HG02623 (cell line): ENCODE data around the gene DCAF6.

Experiments used
- ATAC-seq: cut with Tn5 transposase; IDR thresholded peaks from one replicate; pipeline ENCODE4 v1.9.1; 2021; ENCODE audit warnings: moderate library complexity; ENCODE audit not compliant: unreplicated experiment

The DCAF6 gene

DNA sequence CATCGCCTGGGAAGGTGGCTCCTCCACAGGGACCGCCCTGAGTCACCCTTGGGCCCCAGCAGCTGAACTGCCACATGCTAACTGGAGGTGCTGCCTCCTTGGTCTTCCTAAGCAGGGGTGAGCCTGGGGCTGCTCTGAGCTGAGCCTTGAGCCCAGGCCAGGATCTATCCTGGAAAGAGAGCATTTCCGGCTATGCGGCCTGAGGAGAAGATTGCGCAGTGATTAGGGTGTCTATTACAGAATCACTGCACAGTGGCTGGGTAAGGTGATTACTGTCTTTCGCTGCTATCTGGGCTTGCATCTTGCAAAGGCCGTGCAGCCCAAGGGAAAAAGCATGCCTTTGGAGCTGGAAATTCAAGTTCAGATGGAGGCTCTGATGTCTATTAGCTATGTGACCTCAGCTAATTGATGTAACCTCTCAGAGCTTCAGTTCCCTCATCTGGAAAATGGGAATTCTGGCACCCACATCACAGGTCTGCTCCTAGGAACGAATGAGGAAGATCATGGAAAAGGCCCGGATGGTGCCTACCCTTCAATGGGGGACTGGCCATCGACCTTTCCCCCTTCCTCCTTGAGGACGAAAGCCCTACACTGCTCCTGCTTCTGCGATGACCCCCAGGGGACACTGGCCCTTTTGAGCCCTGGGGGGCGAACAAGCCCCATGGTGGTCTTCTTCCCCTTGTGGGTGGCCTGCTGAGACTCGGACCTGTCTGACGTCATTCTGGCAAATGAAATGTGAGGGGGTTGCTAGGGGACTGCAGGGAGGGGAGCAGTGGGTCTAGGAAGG, 162.2 kb downstream of the DCAF6 start:
- ATAC-seq, result no peak

DNA sequence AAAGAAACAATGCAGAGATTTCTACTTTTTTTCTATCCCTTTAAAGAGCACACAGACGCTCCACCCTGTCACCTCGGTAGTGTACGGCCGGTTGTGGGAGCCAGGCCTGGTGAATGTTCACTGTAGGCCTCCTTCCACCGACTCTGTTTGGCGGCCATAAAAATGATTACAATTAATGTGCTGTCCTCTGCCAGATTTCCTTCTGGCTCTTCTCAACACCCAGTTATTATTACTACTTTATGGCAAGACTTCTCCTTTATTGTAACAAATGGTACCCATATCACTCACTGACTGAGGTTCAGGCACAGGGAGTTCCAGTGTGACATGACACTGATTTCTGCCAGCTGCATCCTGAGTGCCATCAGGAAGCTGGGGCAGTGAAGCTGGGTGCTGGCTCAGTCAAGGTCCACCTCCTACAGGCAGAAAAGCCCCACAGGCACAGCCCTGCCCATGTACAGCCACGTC, 162.9 kb downstream of the DCAF6 start:
- no peak for ATAC-seq

DNA sequence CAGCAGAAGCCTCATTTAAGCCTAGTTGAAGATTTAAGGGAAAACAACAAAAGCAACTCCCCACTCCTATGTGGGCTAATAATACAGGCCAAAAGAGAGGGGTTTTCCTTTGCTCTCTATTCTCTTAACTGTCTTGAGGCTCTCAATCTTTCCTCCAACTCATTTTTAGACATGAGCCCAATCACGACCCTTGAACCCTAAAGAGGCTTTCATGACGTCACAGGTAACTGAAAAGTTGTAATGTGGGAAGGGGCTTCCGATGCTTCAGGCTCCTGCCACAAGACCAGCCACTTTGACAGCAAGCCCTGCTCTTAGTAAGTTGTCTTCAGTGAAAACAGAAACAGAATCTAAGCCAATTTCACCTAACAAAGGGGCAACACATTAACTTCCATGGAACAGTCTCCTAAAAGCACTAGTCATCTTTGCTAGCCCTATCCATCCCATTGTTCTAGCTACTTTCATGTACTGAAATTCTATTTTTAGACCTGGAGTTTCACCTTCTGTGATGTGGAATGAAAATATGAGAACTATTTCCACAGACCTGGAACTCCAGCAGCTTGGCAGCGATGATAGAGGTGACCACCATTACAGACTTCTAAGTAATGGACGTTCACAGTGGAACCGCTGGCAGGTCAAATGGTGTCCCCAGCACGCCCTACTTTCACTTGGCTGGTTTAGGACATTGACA, 164.0 kb downstream of the DCAF6 start:
- ATAC-seq, result no peak

DNA sequence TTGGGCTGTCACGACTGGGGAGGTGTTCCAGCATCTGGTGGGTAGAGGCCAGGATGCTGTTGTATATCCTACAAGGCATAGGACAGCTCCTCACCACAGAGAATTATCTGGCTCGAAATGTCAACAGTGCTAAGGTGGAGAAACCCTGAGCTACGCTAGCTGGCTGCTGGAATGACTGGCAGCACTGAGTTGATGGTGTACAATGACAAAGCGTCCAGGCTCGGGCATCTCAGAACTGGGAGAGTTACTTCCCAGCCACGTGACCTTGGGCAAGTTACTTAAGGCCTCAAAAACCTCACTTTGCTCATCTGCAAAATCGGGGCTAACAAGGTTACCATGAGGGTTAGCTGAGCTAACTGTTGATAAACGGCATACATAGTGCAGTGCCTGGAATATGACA, 164.9 kb downstream of the DCAF6 start:
- no peak for ATAC-seq

DNA sequence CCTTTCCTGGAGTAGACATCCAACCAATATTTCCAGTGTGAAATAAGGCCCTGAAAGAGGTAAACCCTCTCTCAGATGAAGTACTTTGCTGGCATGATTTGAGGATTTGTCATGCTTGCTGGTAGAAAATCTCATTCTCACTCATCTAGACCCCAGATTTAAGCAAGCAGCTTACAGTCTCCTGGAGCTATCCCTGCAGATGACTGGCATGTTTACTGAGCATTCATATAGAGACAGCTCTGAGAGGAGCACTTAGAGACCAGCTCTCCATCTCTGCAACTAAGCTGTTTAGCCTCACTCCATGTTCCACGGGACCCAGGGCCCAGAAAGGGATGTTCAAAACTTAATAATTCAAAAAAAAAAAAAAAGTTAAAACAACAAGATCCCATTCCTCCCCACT, 166.0 kb downstream of the DCAF6 start:
- ATAC-seq, result no peak

DNA sequence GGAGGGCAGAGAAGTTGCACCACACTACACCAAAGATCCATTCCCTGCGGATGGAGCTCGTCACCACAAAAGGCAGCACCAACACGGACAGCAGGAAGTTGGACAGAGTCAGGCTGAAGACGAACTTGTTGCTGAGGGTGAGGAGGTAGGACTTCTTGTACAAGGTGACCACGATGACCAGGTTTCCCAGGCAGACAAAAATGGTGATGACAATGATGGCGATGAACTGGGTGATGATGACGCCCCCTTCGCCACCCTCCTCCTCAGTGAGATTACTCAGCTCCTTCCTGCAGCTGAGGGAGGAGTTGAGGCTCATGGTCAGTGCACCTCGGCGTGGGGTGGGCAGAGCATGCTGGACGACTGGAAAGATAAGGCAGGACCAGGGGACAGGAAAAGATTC, 168.1 kb downstream of the DCAF6 start:
- ATAC-seq, result no peak

DNA sequence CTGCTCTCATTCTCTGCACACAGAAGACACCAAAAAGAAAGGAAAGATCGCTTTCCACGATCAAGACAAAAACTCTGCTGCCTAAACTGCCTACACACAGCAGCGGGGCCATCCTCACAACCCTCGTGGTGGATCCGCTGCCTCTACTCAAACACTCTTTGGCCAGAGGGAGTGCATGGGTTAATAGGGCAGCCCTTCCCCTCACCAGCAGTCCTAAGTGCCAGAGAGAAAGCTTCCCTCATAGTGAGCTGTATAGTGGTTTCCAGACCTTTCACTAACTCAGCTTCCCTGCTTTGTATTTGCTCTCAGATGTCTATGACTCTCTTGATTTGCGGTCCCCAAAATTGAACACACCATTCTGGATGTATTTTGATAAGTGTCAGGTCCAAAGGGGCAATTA, 169.4 kb downstream of the DCAF6 start:
- no peak for ATAC-seq

DNA sequence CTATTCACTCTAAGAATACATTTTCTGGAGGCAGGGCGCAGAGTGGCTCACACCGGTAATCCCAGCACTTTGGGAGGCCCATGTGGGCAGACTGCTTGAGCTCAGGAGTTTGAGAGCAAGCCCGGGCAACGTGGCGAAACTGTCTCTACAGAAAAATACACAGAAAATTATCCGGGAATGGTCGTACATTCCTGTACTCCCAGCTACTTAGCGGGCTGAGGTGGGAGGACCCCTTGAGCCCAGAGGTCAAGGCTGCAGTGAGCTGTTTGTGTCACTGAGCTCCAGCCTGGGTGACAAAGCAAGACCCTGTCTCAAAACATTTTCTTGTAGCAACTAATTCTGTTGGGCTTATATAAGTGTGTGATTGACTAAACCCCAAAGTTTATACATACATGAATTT, 169.8 kb downstream of the DCAF6 start:
- ATAC-seq, result no peak

DNA sequence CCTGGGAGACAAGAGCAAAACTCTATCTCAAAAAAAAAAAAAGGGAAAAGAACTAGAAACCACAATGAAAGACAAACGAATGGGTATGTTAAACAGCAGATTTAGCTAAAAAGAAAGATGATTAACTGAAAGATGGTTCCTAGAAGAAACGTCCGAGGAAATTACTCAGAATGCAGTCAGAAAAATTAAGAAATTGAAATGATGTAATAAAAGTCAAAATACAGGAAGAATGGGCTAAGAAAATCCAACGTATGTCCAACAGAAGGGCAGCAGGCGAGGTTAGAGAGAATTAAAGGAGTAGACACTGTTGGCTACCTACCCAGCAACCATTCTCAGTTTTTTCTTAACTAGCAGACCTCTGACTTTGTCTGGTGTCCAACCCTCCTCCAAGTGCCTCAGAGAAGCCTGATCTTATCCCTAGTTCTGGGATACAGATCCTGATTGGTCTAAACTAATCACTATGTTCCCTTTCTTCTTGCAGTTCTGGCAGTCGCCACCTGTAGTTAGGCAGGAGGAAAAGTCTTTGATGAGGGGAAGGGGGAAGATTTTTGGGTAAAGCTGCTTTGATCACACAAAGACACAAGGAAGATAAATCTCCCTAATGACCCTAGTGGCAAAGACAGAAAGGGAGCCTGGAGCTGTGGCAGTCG, 174.5 kb downstream of the DCAF6 start:
- ATAC-seq, result no peak

DNA sequence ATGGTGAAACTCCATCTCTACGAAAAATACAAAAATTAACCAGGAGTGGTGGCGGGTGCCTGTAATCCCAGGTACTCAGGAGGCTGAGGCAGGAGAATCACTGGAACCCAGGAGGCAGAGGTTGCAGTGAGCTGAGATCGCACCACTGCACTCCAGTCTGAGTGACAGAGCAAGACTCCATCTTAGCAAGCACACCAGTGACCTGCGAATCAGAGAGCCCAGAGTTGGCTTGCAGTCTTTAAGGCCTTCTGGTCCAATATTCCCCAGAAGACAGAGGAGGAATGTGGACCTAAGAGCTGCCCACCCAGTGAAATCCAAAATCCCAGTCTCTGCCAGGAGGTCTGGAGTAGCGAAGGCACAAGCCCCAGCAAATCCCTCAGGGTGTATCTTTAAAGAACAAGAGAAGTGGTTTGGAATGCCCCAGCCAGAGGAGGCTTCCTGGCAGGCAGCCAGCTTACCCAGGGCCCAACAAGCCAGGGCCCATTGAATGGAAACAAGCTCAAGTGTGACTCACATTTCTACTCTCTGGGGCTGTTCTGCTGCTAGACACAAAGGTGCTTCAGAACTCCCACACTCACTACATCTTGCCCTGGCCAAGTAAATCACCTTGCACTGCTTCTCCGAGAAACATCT, 176.3 kb downstream of the DCAF6 start:
- ATAC-seq, result no peak

DNA sequence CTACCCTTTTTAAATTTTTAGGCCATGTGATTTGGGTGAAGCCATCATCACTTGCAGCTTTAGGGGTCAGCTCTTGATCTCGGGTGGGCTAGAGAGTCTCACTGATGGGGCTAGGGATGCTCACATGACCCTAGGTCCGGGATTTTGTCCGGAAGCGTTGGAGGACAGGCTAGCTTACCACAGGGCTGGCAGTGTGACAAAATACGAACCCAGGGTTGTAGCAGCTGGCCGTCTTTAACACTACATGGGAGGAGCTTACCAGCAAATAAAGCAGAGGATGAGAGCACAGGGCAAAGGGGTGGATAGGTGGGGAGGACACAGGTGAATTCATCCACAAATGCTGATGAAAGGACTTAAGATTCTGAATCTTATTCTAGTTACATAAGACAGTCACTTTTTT, 178.4 kb downstream of the DCAF6 start:
- ATAC-seq, result no peak

DNA sequence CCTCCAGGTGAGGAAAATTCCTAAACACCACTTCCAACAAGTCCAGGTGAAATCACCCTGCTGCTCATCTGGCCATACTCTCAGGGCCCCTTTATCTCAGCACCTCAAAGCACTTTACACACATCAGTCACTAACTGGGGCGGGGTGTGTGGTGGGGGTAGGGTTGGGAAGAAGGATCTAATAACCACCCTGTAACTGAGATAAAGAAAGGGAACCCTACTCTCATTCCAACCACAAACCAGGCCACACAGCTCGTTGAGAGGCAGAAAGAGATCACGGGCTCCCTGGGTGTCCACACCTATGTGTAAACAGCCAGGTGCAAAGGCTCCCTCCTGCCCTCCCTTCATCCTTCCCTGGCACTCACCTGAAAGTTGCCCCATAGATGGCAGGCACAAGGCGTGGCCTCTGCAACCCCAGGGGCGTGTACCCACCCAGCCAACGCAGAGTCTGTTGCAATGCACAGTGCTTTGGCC, 179.9 kb downstream of the DCAF6 start:
- ATAC-seq, result no peak

DNA sequence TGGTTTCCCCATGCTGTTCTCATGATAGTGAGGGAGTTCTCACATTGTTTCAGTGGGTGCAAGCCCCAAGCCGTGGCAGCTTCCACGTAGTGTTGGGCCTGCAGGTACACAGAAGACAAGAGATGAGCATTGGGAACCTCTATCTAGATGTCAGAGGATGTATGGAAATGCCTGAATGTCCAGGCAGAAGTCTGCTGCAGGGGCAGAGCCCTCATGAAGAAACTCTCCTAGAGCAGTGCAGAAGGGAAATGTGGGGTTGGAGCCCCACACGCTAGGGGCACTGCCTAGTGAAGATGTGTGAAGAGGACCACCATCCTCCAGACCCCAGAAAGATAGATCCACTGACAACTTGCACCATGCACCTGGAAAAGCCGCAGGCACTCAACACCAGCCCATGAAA, 183.3 kb downstream of the DCAF6 start:
- ATAC-seq, result no peak

DNA sequence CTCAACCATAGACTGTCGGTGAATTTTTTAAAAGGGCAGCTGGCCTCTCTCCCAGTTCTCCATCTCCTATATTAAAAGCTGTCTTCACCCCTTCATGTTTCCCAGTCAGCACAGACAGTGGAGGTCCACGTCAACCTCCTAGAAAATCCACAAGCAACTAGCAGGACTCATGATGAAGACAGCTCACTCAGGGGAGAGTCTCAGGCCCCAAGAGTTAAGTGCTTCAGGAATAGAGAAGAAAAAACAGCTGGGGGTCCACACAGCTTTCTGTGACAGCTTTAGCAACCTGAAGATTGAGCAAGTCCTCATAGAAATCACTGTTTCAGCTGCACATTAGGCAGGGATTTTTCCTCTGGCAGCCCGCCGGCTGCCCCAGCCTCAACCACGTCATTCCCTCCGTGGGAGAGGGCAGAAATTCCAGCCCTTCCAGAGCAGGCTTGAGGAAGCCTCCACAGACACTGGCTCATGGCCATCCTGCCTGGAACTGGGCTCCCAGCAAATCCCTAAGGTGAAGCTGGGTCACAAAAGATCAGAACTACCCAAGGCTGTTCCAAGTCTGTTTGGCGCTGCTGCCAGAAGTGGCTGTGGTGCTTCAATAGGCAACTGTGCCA, 185.0 kb downstream of the DCAF6 start:
- no peak for ATAC-seq

DNA sequence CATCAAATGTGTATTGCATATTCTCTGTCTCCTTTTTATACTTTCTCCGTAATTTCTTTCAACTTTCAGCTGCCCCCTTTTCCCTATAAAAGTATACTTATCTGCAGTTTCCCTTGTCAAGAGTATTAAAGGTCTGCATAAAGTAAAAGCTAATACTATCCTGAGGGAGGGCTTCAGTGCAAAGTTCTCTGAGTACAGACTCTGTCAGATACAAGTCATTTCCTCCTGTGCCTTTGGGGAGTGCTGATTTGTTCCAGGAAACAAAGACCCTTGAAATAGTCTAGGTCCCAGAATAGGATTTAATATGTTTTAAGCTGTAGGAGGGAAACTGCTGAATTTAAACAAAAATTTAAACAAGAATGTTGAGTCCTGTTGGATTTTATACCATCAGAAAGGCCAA, 188.6 kb downstream of the DCAF6 start:
- no peak for ATAC-seq
